SU-DHL-6 (cell line): Measurements from ENCODE around the gene TSPYL6.

Experiments used
- H2AFZ ChIP-seq: fragments of 200-600 bp; sonication (generic); 2 replicates; pipeline ENCODE4 v1.6.1; 2014; ENCODE audit warnings: low read depth, mild to moderate bottlenecking, moderate library complexity, mixed read lengths, antibody characterized with exemption, low read length; ENCODE audit not compliant: severe bottlenecking
- H3F3A ChIP-seq: fragments of 200-600 bp; shearing (Covaris generic); 2 replicates; pipeline ENCODE4 v1.6.0; 2016; ENCODE audit warnings: antibody characterized with exemption, mild to moderate bottlenecking; ENCODE audit not compliant: insufficient read depth
- H3K27ac ChIP-seq: fragments of 200-600 bp; sonication (generic); 2 replicates; pipeline ENCODE4 v1.5.1; 2016; ENCODE audit warnings: low read depth, mild to moderate bottlenecking, low read length, moderate library complexity, mixed read lengths
- H3K27me3 ChIP-seq: fragments of 200-600 bp; sonication (generic), shearing (Covaris generic); 2 replicates; pipeline ENCODE4 v1.6.0; 2014; ENCODE audit warnings: mild to moderate bottlenecking, low read length
- H3K36me3 ChIP-seq: fragments of 200-600 bp; sonication (generic); 2 replicates; pipeline ENCODE4 v1.6.1; 2014; ENCODE audit warnings: mild to moderate bottlenecking, low read length, mixed read lengths
- H3K4me2 ChIP-seq: fragments of 300-600, 200-600 bp; shearing (Covaris generic), sonication (generic); 2 replicates; pipeline ENCODE4 v1.6.0; 2014; ENCODE audit warnings: low read length, low read depth, mild to moderate bottlenecking; ENCODE audit not compliant: poor library complexity, severe bottlenecking
- H3K4me3 ChIP-seq: fragments of 200-600 bp; sonication (generic); 2 replicates; pipeline ENCODE4 v1.5.1; 2014; ENCODE audit warnings: antibody characterized with exemption, low read length, mild to moderate bottlenecking, mixed read lengths; ENCODE audit not compliant: insufficient read depth, poor library complexity, severe bottlenecking
- H3K79me2 ChIP-seq: fragments of 200-600 bp; sonication (generic); 2 replicates; pipeline ENCODE4 v1.6.1; 2014; ENCODE audit warnings: mild to moderate bottlenecking, low read length, moderate library complexity; ENCODE audit not compliant: insufficient read depth
- H3K9ac ChIP-seq: fragments of 200-600 bp; sonication (generic); 2 replicates; pipeline ENCODE4 v1.7.0; 2014; ENCODE audit warnings: mild to moderate bottlenecking, low read length
- H3K9me2 ChIP-seq: fragments of 200-600 bp; sonication (generic); replicated peaks from 2 replicates; pipeline ENCODE4 v1.6.1; 2014; ENCODE audit warnings: low read length; ENCODE audit not compliant: insufficient read depth
- H3K9me3 ChIP-seq: fragments of 200-600 bp; sonication (generic); 2 replicates; pipeline ENCODE4 v1.6.1; 2014; ENCODE audit warnings: low read length, mixed read lengths; ENCODE audit not compliant: insufficient read depth
- H4K20me1 ChIP-seq: fragments of 200-600 bp; sonication (generic); 2 replicates; pipeline ENCODE4 v1.6.1; 2014; ENCODE audit warnings: low read depth, mild to moderate bottlenecking, antibody characterized with exemption, low read length, moderate library complexity, mixed read lengths
- CTCF ChIP-seq: fragments of 200-600 bp; sonication (generic); IDR thresholded peaks from one replicate; pipeline ENCODE4 v1.5.1; 2017; ENCODE audit warnings: antibody characterized with exemption, mild to moderate bottlenecking, low read length, moderate library complexity; ENCODE audit not compliant: insufficient read depth, poor library complexity, severe bottlenecking
- EZH2phosphoT487 ChIP-seq: fragments of 200-600 bp; sonication (generic), shearing (Covaris generic); conservative IDR thresholded peaks from 2 replicates; pipeline ENCODE4 v1.6.1; 2018; ENCODE audit warnings: mild to moderate bottlenecking, antibody characterized with exemption, low read length, moderate library complexity, mixed read lengths

Gene TSPYL6

GRCh38 chr2:54254180-54254579, 1.8 kb downstream of the TSPYL6 start:
- Histone ChIP-seq H3F3A (no peaks in the 10 kb centered on the region), H3K9me2 (no peaks in the 10 kb centered on the region), H2AFZ (no peak overlapping the region), H3K79me2 (no peaks in the 10 kb centered on the region), H3K27me3 (no peaks in the 10 kb centered on the region), H3K4me2 (no peak overlapping the region), H3K36me3 (no peaks in the 10 kb centered on the region), H3K27ac (no peak overlapping the region), H4K20me1 (no peaks in the 10 kb centered on the region), H3K9me3 (no peaks in the 10 kb centered on the region), H3K9ac (no peak overlapping the region), H3K4me3 (no peak overlapping the region)
- no peak for TF ChIP-seq EZH2phosphoT487
- TF ChIP-seq CTCF = no peak

GRCh38 chr2:54249629-54250028, 6.4 kb downstream of the TSPYL6 start:
- Histone ChIP-seq H3K27me3 (no peaks in the 10 kb centered on the region), H4K20me1 (no peaks in the 10 kb centered on the region), H3K4me3 (no peak overlapping the region), H3K9me3 (no peaks in the 10 kb centered on the region), H3K9ac (no peak overlapping the region), H3K4me2 (no peak overlapping the region), H3F3A (no peaks in the 10 kb centered on the region), H3K9me2 (no peaks in the 10 kb centered on the region), H3K27ac (no peak overlapping the region), H2AFZ (no peak overlapping the region), H3K36me3 (no peaks in the 10 kb centered on the region), H3K79me2 (no peaks in the 10 kb centered on the region)
- TF ChIP-seq EZH2phosphoT487 (no peak), CTCF (no peak)

- H4K20me1 ChIP-seq = no peaks in the 10 kb centered on the region
- no peaks in the 10 kb centered on the region for H3K9me3 ChIP-seq
- H3K36me3 ChIP-seq = no peaks in the 10 kb centered on the region
- H3F3A ChIP-seq = no peaks in the 10 kb centered on the region
- TF ChIP-seq CTCF = no peak
- no peak for TF ChIP-seq EZH2phosphoT487
- H3K9me2 ChIP-seq = no peaks in the 10 kb centered on the region
- H3K4me3 ChIP-seq = no peak overlapping the region
- H2AFZ ChIP-seq = no peak overlapping the region
- H3K9ac ChIP-seq = no peak overlapping the region
- H3K27ac ChIP-seq = no peak overlapping the region
- H3K79me2 ChIP-seq = no peaks in the 10 kb centered on the region
- no peak overlapping the region for H3K4me2 ChIP-seq
- no peaks in the 10 kb centered on the region for H3K27me3 ChIP-seq
Measured at GRCh38 chr2:54247115-54247514, 8.9 kb downstream of the TSPYL6 start.
